NT2/D1 (cell line): ENCODE measurements around the gene HOXB5.

Source experiments
- DNase-seq: peaks from one replicate; pipeline ENCODE4 v3.0.0-alpha.2; 2011; ENCODE audit warnings: low read depth, low spot score
- H3K27me3 ChIP-seq: 2 replicates; pipeline ENCODE4 v1.6.0; 2011; ENCODE audit warnings: mild to moderate bottlenecking; ENCODE audit not compliant: insufficient read length, insufficient read depth
- H3K36me3 ChIP-seq: 2 replicates; pipeline ENCODE4 v1.6.1; 2011; ENCODE audit warnings: mild to moderate bottlenecking, low read length, mixed read lengths; ENCODE audit not compliant: insufficient read depth, insufficient read length
- H3K4me1 ChIP-seq: 2 replicates; pipeline ENCODE4 v1.5.1; 2011; ENCODE audit not compliant: insufficient read depth, insufficient read length
- H3K4me3 ChIP-seq: 2 replicates; pipeline ENCODE4 v1.5.1; 2011; ENCODE audit warnings: low read depth; ENCODE audit not compliant: insufficient read length
- H3K9ac ChIP-seq: 2 replicates; pipeline ENCODE4 v1.6.0; 2011; ENCODE audit warnings: low read depth; ENCODE audit not compliant: insufficient read length
- H3K9me3 ChIP-seq: 2 replicates; pipeline ENCODE4 v1.5.1; 2011; ENCODE audit warnings: mild to moderate bottlenecking, low read length; ENCODE audit not compliant: insufficient read depth
- SUZ12 ChIP-seq: IDR thresholded peaks from 2 replicates; pipeline ENCODE4 v1.6.1; 2011; ENCODE audit not compliant: insufficient read length, insufficient read depth; ENCODE audit errors: extremely low read depth
- YY1 ChIP-seq: IDR thresholded peaks from 2 replicates; pipeline ENCODE4 v1.6.1; 2011; ENCODE audit not compliant: insufficient read length, insufficient read depth
- ZNF274 ChIP-seq: IDR thresholded peaks from 2 replicates; pipeline ENCODE4 v1.6.1; 2011; ENCODE audit warnings: mild to moderate bottlenecking, low read depth, low read length

HOXB5 gene

GRCh38 chr17:48551596-48552465, 41.7 kb downstream of the HOXB5 start:
- peak overlapping the region; percentile 34 for H3K9ac ChIP-seq
- DNase-seq, result no peak
- no peaks in the 10 kb centered on the region for H3K36me3 ChIP-seq
- H3K27me3 ChIP-seq, result peaks cover 98% of the 10 kb centered on the region
- no peak for TF ChIP-seq ZNF274
- peak; percentile 49 for TF ChIP-seq SUZ12
- peak overlapping the region; percentile 9 for H3K4me3 ChIP-seq
- H3K9me3 ChIP-seq, result no peaks in the 10 kb centered on the region
- H3K4me1 ChIP-seq, result peaks cover 11% of the 10 kb centered on the region

GRCh38 chr17:48551214-48551555, 42.4 kb downstream of the HOXB5 start:
- Histone ChIP-seq H3K9ac (no peak overlapping the region), H3K9me3 (no peaks in the 10 kb centered on the region), H3K27me3 (peaks cover 98% of the 10 kb centered on the region), H3K4me1 (peaks cover 14% of the 10 kb centered on the region), H3K4me3 (no peak overlapping the region), H3K36me3 (no peaks in the 10 kb centered on the region)
- TF ChIP-seq SUZ12 (peak; percentile 64), ZNF274 (no peak)
- DNase-seq, result no peak

DNA sequence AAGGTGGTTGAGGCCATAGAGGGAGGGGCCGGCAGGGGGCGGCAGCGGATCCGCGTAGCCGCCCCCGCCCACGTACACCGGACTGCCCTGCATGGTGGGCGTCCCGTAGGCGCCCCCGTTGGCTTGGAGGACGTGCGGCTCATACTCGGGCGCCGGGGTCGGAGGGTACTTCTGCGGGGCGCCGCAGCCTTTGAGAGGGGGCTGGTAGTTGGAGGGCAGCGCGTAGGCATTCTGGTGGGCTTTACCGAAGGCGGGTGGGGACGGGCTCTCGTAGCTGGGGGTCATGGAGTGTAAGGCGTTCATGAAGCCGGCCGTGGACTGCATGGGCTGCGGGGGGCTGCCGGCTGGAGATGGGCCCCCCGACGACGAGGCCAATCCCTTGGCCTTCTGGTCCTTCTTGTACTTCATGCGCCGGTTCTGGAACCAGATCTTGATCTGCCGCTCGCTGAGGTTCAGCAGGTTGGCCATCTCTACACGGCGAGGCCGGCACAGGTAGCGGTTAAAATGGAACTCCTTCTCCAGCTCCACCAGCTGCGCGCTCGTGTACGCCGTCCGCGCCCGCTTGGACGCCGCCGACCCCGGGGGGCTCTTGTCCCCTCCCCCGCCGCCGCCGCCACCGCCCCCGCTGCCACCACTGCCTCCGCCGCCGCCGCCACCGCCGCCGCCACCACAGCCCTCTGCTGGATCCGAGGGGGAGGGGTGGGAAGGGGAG, 42.9 kb downstream of the HOXB5 start:
- peak overlapping the region; percentile 41 for H3K4me3 ChIP-seq

DNA sequence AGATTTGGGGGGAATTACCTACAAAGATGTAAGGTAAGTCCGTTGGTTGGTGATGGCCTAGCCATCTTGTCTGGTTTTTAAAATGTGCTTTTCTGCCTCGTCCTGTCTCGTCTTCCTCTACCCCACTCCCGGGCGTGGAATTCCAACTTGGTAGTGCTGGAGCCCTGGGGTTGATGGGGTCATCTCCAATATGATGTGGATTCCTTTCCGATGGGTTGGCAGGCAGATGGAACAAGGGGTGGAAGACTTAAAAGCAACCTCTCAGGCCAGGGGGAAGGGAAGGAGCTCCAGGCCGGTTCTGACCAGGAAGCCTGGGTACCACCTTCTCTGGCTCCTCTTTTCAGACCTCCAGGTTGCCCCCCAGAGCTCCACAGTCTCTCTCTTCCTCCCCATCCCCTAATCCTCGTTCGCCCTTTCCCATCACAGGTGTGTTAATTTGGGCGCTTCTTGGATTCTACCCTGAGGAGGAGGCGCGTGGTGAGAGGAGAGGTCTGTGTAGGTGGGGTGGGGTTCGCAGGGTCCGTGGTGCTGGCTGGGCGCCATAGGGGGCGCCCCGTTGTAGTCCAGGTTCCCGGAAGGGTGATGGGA, 43.6 kb downstream of the HOXB5 start:
- Histone ChIP-seq H3K27me3 (peaks cover 100% of the 10 kb centered on the region), H3K4me3 (peak overlapping the region; percentile 41), H3K9ac (no peak overlapping the region), H3K4me1 (peaks cover 14% of the 10 kb centered on the region), H3K36me3 (no peaks in the 10 kb centered on the region), H3K9me3 (no peaks in the 10 kb centered on the region)
- DNase-seq, result no peak
- no peak for TF ChIP-seq ZNF274
- no peak for TF ChIP-seq SUZ12
- TF ChIP-seq YY1, result no peak

More for the DNA sequence above, 42.9 kb downstream of the HOXB5 start:
- H3K27me3 ChIP-seq, result peaks cover 98% of the 10 kb centered on the region
- peaks cover 14% of the 10 kb centered on the region for H3K4me1 ChIP-seq
- peak overlapping the region; percentile 52 for H3K9ac ChIP-seq
- no peak for DNase-seq
- no peaks in the 10 kb centered on the region for H3K9me3 ChIP-seq
- H3K36me3 ChIP-seq, result no peaks in the 10 kb centered on the region
- TF ChIP-seq SUZ12 (peak; percentile 40), ZNF274 (no peak)

- H3K4me1 ChIP-seq, result peaks cover 14% of the 10 kb centered on the region
- no peak overlapping the region for H3K9ac ChIP-seq
- H3K9me3 ChIP-seq, result no peaks in the 10 kb centered on the region
- TF ChIP-seq YY1 (no peak), SUZ12 (no peak), ZNF274 (no peak)
- H3K4me3 ChIP-seq, result no peak overlapping the region
- DNase-seq, result no peak
- no peaks in the 10 kb centered on the region for H3K36me3 ChIP-seq
- peaks cover 100% of the 10 kb centered on the region for H3K27me3 ChIP-seq
Measured at GRCh38 chr17:48549281-48549630, 44.3 kb downstream of the HOXB5 start.

- Histone ChIP-seq H3K9me3 (no peaks in the 10 kb centered on the region), H3K36me3 (no peaks in the 10 kb centered on the region), H3K27me3 (peaks cover 100% of the 10 kb centered on the region), H3K4me1 (peaks cover 14% of the 10 kb centered on the region), H3K4me3 (no peak overlapping the region), H3K9ac (no peak overlapping the region)
- no peak for TF ChIP-seq YY1
- TF ChIP-seq ZNF274, result no peak
- TF ChIP-seq SUZ12, result no peak
- no peak for DNase-seq
Measured at GRCh38 chr17:48548523-48549280, 44.9 kb downstream of the HOXB5 start.

DNA sequence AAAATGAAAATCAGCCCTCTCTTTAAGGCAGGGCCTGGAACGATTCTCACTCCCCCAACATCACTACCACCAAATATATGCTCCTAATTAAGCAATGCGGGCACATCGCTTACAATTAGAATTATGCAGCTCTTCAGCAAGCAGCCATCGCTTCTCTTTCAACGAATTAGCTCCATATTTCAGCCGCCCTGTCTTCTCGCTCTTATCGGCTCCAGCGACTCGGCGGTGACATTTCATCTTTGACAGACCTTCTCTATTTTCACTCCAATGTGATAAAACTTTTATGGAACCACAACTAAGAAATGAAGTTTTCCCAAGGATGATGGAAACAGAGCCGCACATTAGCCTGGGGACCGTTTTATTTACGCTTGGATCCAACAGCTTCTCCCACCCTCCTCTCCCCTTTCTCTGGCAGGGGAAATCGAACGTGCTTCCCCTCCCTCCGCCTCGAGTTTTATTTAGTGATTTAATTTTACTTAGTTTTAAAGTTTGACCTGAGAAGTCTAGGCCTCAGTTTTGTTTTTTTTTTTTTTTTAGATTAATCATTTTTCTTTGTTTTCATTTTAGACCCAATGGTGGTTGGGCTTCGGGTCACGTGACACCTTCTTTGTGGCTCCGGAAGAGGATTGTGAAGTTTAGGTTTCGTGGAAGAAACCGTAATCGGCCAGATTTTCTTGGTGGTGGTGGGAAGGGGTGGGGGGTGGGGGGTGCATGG, 45.6 kb downstream of the HOXB5 start:
- DNase-seq, result no peak
- Histone ChIP-seq H3K9ac (no peak overlapping the region), H3K9me3 (no peaks in the 10 kb centered on the region), H3K36me3 (no peaks in the 10 kb centered on the region), H3K27me3 (peaks cover 100% of the 10 kb centered on the region), H3K4me3 (no peak overlapping the region), H3K4me1 (peaks cover 14% of the 10 kb centered on the region)
- no peak for TF ChIP-seq YY1
